HG02840 (cell line): ENCODE measurements around the gene SPATA31D1.

Experiments used
- ATAC-seq: cut with Tn5 transposase; IDR thresholded peaks from one replicate; pipeline ENCODE4 v1.9.1; 2021; ENCODE audit warnings: mild to moderate bottlenecking, moderate library complexity, moderate number of reproducible peaks; ENCODE audit not compliant: unreplicated experiment, low FRiP score

Gene SPATA31D1

DNA sequence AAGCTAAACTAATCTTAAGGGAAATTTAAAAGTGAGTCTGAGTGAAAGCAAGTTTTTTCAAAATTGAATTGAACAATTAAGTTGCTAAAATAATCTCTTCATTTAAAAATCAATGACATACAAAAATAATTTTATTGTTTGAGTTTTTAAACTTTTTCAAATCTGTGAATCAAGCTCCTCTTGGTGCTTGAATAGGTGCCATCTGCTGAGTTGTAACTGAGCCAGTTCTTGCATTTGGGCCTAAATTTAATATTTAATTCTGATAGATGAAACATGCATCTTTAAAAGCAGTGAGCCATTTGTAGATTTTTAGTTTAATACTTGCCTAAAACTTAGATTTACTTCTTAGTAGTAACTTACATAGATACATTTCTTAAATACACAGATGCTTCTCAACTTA lies 31.8 kb downstream of the SPATA31D1 start:
- ATAC-seq, result no peak

GRCh38 chr9:82021198-82021597 lies 32.6 kb downstream of the SPATA31D1 start:
- ATAC-seq, result no peak

- no peak for ATAC-seq
Measured at GRCh38 chr9:82022121-82022520, 33.5 kb downstream of the SPATA31D1 start.

DNA sequence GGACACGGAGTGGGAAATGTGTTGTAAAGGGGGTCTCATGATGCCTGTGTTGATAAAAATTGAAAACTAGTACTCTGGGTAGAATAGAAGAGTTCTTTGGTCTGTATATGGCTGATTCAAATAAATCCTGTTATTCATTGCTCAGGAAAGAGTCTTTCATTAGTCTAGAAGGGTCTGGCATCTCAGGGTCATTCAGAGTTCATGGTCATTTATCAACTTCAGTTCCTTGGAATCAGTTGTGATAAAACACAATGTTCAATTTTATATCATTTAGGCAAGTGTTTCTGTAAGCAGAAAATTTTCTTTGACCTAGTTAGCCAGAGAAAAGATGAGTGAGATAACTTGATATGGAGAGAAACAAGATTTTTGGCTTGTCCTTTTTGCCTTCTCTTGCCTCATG lies 36.3 kb downstream of the SPATA31D1 start:
- ATAC-seq, result no peak

- no peak for ATAC-seq
Measured at GRCh38 chr9:82031538-82032280, 43.1 kb downstream of the SPATA31D1 start.

DNA sequence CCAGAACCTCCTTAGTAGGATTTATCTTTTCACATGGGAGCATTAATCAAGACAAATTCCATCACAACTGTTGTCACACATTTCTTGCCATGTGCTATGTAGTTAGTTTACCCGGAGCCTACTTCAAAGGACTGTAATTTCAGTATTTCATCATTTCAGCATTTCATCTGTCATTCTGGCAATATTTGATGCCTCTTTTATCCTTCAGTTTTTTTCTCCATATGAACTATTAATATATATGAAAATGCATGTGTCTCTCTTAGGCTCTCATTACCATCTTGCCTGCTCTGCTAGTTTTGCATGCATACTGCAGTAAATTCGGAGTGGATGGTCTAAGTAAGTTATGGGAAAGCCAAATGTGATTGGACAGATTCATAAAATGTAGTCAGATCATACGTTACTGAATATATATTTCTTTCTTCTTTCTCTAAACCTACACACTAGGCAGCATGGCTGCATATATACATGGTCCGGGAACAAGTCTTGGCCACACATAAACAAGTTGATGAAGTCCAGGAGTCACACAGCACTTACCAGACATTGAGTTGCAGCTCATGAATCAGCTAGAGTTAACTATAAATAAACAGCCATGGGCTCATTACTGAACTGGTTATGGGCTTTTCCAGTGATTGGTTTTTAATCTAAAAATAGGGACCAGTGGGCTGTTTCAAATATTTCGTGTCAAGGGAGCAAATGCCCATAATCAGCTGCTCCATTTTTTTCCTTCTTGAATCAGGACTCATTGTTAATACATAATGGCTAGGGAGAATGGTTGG lies 46.6 kb downstream of the SPATA31D1 start:
- no peak for ATAC-seq

DNA sequence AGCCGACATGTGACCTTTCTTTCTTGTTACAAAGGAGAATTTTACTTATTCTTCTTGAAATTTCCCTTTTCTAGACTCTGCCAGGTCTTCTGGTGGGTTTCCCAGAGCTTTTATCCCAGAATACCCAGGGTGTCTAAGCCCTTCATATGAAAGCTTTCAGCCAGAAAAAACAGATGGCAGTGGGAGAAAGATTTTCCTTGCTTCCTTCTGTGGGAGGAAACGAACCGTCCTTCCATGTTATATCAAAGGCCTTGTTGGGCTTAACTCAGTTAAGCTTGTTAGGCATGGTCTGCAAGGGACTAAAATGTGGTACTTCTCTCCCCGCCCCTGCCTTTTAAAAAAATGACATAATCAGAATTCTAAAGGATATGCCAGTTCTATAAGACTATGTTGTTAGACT lies 47.5 kb downstream of the SPATA31D1 start:
- ATAC-seq, result no peak

GRCh38 chr9:82037126-82037525 lies 48.6 kb downstream of the SPATA31D1 start:
- no peak for ATAC-seq

DNA sequence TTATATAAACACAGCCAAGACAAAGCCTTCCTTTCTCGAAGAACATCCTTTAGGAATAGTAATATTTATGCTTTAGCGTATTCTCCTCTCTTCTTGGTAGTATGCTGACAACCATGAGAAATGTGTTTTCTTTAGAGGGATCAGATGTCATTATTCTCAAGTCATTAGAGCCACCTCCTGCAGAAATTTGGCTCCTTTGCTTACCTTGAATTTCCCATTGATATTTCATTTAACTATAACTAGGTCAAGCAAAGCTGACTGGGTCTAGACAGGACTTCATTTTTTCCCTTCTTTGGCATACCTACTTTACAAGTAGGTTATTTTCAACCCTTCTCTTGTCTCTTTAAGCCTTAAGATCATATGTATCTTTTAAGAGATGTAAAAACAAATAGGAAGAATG lies 50.3 kb downstream of the SPATA31D1 start:
- ATAC-seq, result no peak
